ENCODE measurements around the gene MEAF6. TPM values are rescaled to one million over a fixed set of nuclear protein-coding genes. Genes with fewer than 3 reads are reported as not detected.

The MEAF6 gene
- total RNA-seq, 4 donors from 2014 or later: 63.6 to 105 (median 68.7) TPM

DNA sequence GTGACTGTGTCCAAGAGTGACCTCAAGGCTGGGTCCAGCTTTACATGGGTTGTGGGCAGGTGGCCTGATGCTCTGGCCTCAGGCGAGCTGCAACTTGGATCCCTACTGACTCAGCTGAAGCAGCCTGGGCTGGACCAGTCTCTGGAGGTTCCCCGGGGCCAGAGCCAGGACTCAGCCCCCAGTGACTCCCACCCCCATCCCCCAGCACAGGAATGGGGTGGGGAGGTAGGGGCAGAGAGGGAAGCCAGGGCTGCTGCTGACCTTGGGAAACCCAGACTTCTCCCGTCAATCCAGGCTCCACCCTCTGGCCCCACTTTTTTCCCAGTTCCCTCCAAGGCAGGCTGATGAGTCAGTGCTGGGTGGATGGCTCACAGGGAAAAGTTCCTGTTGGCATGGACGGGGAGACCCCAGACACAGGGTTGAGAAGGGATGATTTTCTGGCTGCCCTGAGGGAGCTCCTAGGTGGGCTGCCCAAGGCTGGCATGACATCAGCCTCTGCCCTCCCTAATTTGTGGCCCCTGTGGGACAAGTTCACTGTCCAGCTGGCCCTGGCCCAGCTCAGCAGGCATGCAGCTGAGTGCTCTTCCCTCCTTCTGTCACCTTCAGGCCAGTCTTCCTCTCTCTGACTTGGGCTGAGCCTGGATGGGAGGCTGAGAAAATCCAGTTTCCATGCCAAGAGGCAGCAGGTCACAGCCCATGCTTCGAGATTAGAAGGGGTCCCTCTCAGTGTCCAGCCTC is 37.9 kb downstream of the MEAF6 start:
- DNase-seq (ENCODE audit: low spot score in 2 of 2): peak; percentile 87 to 90
- WGBS: 0% methylated on average over 3 of the region's 5 CpGs
- peaks cover 92% of the 10 kb centered on the region for H3K4me1 ChIP-seq
- peaks cover 22% of the 10 kb centered on the region for H3K36me3 ChIP-seq
- H3K27ac ChIP-seq: peak overlapping the region; percentile 95
- peak overlapping the region; percentile 81 for H3K4me3 ChIP-seq
- no peaks in the 10 kb centered on the region for H3K27me3 ChIP-seq
- H3K9me3 ChIP-seq: no peaks in the 10 kb centered on the region
- TF ChIP-seq POLR2A (IDR thresholded peaks at IDR 0.05) (peak in 1 of 2 donors; percentile 6), POLR2AphosphoS5 (IDR thresholded peaks at IDR 0.05) (no peak), EP300 (IDR thresholded peaks at IDR 0.05) (no peak)
- TF ChIP-seq, protein P1, sequence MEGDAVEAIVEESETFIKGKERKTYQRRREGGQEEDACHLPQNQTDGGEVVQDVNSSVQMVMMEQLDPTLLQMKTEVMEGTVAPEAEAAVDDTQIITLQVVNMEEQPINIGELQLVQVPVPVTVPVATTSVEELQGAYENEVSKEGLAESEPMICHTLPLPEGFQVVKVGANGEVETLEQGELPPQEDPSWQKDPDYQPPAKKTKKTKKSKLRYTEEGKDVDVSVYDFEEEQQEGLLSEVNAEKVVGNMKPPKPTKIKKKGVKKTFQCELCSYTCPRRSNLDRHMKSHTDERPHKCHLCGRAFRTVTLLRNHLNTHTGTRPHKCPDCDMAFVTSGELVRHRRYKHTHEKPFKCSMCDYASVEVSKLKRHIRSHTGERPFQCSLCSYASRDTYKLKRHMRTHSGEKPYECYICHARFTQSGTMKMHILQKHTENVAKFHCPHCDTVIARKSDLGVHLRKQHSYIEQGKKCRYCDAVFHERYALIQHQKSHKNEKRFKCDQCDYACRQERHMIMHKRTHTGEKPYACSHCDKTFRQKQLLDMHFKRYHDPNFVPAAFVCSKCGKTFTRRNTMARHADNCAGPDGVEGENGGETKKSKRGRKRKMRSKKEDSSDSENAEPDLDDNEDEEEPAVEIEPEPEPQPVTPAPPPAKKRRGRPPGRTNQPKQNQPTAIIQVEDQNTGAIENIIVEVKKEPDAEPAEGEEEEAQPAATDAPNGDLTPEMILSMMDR (IDR thresholded peaks at IDR 0.05): no peak

DNA sequence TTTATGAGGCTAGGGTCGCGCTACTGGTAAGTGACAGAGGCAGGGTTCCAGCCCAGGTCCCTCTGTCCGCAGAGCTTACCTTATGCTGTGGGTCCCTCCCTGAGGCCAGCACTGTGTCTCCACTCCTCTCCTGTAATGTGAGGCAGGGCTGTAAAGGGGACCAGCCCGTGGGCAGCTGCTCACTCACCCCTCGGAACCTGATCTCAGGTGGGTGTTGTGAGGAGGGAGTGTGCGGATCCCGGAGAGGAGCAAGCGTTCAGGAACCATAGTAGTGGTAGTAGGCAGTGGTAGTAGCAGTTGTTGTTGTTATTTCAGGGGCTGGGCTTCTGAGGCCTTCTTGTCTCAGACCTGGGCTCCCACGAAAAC is 38.5 kb downstream of the MEAF6 start:
- Histone ChIP-seq H3K27me3 (no peaks in the 10 kb centered on the region), H3K4me1 (peaks cover 92% of the 10 kb centered on the region), H3K9me3 (no peaks in the 10 kb centered on the region), H3K36me3 (peaks cover 17% of the 10 kb centered on the region), H3K27ac (peak overlapping the region; percentile 95), H3K4me3 (peak overlapping the region; percentile 81)
- WGBS: 32% methylated on average over 6 of the region's 9 CpGs
- TF ChIP-seq POLR2A (IDR thresholded peaks at IDR 0.05) (no peak), EP300 (IDR thresholded peaks at IDR 0.05) (no peak)
- no peak for DNase-seq (ENCODE audit: low spot score in 2 of 2)

DNA sequence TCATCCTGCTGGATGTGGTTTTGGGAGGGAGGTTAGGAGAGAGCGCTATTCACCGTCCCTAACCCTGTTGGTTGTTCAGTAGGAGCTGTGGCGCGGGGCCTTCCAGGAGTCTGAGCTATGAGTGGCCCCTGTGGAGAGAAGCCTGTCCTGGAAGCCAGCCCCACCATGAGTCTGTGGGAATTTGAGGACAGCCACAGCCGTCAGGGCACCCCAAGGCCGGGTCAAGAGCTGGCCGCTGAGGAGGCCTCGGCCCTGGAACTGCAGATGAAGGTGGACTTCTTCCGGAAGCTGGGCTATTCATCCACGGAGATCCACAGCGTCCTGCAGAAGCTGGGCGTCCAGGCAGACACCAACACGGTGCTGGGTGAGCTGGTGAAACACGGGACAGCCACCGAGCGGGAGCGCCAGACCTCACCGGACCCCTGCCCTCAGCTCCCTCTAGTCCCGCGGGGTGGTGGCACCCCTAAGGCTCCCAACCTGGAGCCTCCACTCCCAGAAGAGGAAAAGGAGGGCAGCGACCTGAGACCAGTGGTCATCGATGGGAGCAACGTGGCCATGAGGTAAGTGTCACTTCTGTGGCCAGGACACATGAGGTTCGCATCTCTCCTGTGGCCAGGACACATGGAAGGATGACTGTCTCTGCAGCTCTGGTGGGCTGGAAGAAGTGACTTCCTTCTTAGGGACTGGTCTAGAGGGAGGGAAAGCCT is 39.0 kb downstream of the MEAF6 start:
- Histone ChIP-seq H3K9me3 (no peaks in the 10 kb centered on the region), H3K4me3 (peak overlapping the region; percentile 81), H3K27ac (peak overlapping the region; percentile 95), H3K36me3 (peaks cover 11% of the 10 kb centered on the region), H3K4me1 (peaks cover 91% of the 10 kb centered on the region), H3K27me3 (no peaks in the 10 kb centered on the region)
- WGBS: 46% methylated on average over 5 of the region's 24 CpGs
- TF ChIP-seq, protein P1 (IDR thresholded peaks at IDR 0.05): no peak
- TF ChIP-seq POLR2AphosphoS5 (IDR thresholded peaks at IDR 0.05): no peak
- TF ChIP-seq EP300 (IDR thresholded peaks at IDR 0.05): no peak
- no peak for TF ChIP-seq POLR2A (IDR thresholded peaks at IDR 0.05)
- DNase-seq (ENCODE audit: low spot score in 2 of 2): peak in 1 of 2 donors; percentile 79

DNA sequence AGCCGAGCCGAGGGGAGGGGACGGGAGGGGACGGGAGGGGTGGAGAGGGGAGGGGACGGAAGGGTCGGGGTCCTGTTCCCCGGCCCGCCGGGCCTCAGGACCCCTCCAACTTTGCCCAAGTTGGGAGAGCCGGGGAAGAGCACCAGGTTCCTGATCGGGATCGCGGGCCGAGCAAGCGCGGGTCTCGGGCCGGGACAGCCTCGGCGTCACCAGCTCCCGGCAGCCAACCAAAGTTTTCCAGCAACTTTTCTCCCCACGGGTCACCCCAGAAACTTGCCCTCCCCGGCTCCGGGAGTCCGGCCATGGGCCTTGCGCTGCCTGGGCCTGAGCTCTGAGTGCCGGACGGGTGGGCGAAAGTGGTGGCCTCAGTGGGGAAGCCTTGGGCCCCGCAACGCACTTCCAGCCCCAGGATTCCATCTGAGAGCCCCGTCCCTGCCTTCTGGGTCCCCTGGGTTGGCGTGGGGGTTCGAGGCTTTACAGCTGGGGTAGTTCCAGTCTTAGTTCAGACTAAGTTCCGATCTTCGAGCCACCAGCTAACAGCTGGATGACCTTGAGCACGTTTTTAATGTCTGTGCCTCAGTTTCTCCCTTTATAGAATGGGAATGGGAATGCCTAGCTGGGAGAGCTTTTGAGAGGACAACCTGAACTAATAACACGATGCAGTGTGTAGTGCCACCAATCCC is 39.7 kb downstream of the MEAF6 start:
- WGBS: 2% methylated on average over 27 of the region's 38 CpGs
- Histone ChIP-seq H3K4me1 (peaks cover 84% of the 10 kb centered on the region), H3K27ac (peak overlapping the region; percentile 95), H3K4me3 (peak overlapping the region; percentile 81), H3K9me3 (no peaks in the 10 kb centered on the region), H3K27me3 (no peaks in the 10 kb centered on the region), H3K36me3 (peaks cover 7% of the 10 kb centered on the region)
- TF ChIP-seq EP300 (IDR thresholded peaks at IDR 0.05) (no peak), POLR2AphosphoS5 (IDR thresholded peaks at IDR 0.05) (no peak), POLR2A (IDR thresholded peaks at IDR 0.05) (no peak)
- TF ChIP-seq, protein P1 (IDR thresholded peaks at IDR 0.05): no peak
- DNase-seq (ENCODE audit: low spot score in 2 of 2): peak in 1 of 2 donors; percentile 84

DNA sequence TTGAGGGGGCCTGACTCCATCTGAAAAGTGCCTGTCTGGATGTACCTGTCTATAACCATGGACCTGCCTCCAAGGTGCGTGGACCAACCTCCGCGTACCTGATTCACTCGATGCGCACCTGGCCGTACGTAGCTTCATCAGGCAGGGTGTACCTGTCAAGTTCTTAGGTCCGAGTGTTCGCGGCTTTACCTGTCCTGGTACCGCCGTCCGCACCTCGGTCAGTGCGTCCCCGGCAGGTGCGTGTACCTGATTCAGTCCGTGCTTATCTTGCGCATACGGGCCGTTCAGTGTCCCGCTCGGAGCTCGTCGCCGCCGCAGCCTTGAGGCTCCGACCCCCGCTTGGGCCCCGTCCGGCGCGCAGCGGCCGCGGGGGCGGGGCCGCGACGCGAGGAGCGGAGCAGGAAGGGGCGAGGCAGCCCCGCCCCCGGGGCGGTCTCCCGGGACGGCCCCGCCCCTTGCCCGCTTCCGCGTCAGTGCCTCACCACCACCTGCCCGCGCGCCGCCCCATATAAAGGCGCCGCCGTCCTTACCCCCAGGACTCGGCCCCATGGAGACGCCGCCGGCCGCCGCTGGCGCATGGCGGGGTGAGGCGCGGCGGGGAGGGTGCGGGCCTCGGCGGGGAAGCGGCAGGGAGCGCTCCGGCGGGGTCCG is 40.4 kb downstream of the MEAF6 start, which contains the start of gene ZC3H12A:
Gene ZC3H12A, plus strand, starts transcription at position 535 of the 651 bp plus-strand sequence. CDS start 917 bp downstream, outside the sequence.
- Histone ChIP-seq H3K4me3 (peak within 1 kb of the TSS; percentile 81), H3K4me1 (peaks cover 77% of the 10 kb centered on the region), H3K9me3 (no peaks in the 10 kb centered on the region), H3K27me3 (no peaks in the 10 kb centered on the region), H3K36me3 (peaks cover 7% of the 10 kb centered on the region), H3K27ac (peak within 1 kb of the TSS; percentile 95)
- WGBS: no CpG with 5 or more reads among the region's 78 CpGs
- peak; percentile 91 to 95 for DNase-seq (ENCODE audit: low spot score in 2 of 2)
- TF ChIP-seq, protein P1 (IDR thresholded peaks at IDR 0.05): no peak
- TF ChIP-seq POLR2AphosphoS5 (IDR thresholded peaks at IDR 0.05): peak in 2 of 3 donors; percentile 45 to 84
- peak; percentile 94 to 99 for TF ChIP-seq POLR2A (IDR thresholded peaks at IDR 0.05)
- no peak for TF ChIP-seq EP300 (IDR thresholded peaks at IDR 0.05)

All from suprapubic skin (tissue), 4 donors.